NCI-H1694 (cell line): ENCODE data around the gene SYNE2.
A peak's percentile ranks its signal among the peaks of the same experiment; 100 is the strongest.
"Not testable (repeated sequence)": the region's sequence is repeated elsewhere in the genome, so short reads cannot be mapped to it uniquely, and the experiment has no call there.

ENCODE experiments used
- DNase-seq: peaks from one replicate; lab custom pipeline; 2025; lab: John Stamatoyannopoulos, UW

SYNE2 gene

DNA sequence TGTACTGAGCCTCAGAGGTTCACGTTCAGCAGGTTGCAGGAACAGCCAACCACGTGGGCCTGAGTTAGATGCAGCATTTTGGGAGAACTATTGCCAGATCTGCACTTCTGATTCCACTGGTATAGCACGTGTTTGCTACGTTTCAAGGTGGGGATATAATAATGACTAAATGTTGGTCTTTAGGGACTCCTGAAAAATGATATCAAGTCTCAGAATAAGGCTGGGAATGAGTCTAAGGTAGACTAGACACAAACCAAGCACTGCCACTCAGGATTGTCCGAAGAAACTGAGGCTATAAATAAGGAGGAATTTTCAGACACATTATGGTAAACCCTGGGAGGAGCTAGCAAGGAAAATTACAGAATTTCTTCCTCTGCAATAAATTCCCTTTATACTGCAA is 343.3 kb downstream of the SYNE2 start:
- no peak for DNase-seq

DNA sequence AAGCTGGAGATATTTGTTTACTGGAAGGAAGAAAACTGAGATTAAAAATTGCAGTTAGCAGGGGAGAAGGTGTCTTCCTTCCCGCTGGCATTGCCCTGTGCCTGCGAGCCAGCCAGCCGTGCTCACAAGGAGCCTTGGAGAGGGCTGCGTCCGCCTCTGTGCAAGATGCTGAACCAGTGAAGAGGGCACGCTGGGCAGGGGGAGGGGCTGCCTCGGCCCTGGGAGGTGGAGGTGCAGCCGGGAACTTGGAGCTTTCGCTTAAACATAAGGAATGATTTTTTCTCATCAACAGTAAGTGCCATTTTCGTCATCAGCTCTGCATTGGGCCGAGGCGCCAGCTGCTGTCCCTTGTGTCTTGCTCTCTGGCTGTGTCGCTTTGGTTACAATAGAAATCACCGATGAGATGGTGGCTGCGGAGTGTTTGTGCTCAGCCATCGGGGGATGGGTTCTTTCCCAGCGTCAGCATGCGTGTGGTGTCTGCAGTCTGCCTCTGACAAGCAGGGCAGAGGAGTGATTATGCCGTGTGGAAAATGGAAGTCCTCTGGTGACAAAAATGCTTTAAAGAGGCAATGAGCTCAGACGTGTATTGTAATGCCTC is 344.1 kb downstream of the SYNE2 start:
- peak; percentile 85 for DNase-seq

DNA sequence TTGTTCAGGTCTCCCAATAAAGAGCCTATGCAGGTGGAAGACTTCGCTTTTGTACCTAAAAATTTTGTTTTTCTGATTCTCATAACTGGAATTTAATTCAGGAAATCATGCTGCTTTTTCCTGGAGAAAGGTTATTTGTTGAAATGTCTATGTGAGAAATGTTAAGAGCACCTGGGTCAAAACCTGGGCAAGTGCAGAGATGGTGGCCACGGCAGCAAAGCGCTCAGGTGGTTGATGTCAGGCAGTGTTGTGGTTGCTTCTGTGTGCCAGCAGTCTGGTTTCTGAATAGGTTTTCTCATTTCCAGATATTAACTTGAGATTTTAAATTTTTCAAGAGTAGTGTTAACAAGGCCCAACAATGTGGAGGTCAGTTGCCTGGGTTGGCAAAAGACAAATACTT is 345.2 kb downstream of the SYNE2 start:
- no peak for DNase-seq

DNA sequence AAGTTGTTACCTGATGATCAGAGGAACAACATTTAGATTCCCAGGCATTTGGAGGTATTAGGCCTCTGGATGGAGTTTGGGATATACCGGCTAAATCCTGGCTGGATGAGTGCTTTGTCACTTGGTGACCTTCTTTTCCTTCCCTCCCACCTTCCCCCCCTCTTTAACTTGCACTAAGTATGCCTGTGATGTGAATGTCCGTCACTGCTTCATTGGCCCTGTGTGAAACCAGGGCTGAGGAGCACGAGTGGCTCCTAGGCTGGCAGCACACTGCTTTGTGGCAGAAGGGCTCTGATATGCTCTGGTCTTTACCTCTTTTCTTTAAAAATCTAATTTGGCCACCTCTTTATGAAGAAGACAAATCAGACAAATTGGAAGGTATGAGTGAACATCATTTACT is 345.7 kb downstream of the SYNE2 start:
- no peak for DNase-seq

DNA sequence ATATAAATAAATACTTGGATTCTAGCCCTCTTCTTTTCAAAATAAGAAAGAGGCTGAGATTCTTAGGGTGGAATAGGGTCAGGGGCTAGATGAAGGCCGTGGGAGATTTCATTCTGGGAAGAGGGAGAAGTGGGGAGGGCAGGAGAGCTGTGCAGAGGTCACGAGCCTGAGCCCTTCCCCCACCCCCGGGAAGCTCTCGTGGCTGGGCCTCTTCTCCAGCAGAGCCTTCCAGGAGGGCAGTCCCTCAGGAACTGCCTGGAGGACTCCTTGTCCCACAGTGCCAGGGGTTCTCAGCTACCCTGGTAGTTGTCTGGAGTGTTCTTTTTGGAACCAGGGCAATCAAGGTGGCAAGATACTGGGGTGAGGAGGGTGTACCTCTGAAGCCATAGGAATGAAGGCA is 347.4 kb downstream of the SYNE2 start:
- DNase-seq: no peak

DNA sequence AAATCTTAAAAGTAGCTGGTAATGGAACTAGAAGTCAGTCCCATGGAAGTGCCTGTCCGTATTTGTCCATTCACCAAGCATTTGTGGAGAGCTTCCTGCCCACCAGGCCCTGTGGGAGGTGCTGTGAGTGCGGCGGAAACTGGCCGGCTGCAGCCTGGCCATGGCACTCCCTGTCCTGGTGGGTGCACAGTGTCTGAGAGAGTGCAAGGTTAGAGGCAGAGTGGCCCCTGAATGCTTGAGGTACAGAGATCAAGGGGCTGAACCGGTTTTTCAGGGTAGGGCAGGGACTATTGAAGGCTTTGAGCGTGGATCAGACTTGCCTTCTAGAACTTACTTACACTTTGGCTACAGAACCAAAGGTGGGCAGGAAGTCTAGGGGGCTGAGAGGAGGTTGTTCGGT is 348.5 kb downstream of the SYNE2 start:
- no peak for DNase-seq

DNA sequence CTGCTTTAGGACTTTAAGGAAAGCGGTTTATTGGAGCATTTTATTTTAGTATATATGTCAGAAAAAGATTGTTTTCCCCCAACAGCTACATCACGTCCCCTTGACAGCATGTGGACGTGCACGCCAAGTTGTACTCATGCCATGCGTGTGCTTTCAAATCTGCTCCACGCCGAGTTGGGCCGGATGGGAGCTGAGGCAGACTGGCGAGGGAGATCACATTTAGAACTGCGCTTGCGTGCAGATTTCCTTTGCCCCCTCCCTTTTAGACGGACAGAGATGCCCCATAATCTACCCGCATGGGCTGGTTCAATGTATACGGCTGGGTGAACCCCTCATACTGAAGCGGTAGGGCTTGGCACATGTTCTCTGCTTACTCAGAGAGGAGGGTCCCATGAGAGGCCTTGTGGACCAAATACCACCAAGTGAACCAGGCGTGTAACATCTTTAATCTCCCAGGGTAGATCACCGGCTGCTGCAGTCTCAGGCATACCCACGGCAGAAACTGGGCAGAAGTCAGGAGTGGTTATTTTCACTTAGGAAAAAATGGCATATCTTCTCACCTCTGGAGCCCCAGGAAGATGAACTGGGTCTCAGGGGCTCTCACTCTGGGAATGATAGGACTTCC is 349.2 kb downstream of the SYNE2 start:
- DNase-seq: no peak

DNA sequence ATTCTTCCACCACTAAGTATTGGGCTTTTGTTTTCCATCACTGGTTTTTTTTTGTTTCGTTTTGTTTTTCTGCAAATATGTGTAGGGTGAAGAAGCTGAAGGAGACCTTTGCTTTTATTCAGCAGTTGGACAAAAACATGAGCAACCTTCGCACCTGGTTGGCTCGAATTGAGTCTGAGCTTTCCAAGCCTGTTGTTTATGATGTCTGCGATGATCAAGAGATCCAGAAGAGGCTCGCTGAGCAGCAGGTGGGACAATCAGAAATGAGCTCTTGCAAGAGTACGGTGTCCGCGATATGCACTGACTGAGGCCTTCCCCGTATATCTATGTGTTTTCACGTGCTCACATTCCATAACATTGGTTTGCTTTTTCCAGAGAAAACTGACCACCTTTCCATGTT is 349.9 kb downstream of the SYNE2 start:
- no peak for DNase-seq

DNA sequence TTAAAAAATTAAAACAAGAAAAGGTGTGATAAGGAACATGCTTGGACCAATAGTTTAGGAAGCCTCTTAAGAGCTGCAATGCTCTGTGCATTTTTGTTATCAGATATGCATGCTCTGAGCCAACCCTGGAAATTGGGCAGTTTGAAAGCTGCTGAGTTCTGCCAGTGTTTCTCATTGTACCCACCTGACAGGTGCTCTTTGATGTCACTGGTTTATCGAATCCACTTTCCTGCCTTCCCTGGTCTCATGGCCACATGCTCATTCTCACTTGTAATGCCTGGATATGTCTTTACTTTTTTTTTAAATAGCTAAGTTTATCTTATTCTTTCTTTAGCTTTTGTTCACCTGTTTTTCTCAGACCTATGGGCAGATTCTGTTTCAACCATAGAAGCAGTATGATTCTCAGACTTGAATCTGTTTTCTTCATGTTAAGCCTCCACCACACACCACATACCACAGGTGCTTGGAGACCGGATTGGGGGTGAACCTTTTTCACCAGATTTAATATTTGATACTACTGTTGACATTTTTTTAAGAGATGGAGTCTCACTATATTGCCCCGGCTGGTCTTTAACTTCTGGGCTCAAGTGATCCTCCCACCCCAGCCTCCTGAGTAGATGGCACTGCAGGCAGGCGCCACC is 350.7 kb downstream of the SYNE2 start:
- DNase-seq: no peak

DNA sequence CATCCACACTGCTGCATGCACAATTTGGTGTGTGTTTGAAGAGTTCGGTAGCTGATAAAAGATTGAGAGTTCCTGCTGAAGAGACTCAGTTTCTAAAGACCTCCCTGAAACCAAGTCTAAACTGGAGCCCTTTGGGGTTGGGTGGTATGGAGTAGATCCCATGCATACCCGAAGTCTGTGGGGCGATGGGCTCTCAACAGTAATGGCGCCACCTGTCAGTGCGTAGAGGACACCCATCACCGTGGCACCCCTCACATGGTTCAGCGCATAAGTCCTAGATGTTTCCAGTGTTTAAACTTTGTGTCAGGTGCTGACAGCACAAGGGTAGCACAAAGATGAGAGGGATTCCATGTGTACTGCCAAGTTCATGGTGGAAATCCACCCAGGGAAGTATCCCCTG is 355.5 kb downstream of the SYNE2 start:
- DNase-seq: no peak

DNA sequence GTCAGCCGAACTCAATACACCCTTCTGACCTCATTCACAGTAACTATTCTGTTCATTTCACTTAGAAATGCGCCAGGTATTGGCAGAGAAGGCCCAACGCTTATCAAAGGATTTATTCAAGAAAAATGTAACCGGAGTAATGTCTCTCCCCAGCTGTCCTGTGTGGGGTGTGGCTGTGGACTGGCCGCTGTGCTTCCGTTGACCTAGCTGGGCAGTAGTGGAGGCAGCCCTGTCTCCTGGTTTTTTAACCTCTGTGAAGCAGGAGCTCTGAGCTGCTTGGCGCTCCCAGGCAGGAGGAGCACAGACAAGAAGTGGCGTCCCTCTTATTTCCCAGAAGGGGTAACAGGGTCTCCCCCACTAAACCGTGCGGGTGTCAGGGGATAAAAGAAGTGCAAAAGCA is 356.2 kb downstream of the SYNE2 start:
- no peak for DNase-seq

DNA sequence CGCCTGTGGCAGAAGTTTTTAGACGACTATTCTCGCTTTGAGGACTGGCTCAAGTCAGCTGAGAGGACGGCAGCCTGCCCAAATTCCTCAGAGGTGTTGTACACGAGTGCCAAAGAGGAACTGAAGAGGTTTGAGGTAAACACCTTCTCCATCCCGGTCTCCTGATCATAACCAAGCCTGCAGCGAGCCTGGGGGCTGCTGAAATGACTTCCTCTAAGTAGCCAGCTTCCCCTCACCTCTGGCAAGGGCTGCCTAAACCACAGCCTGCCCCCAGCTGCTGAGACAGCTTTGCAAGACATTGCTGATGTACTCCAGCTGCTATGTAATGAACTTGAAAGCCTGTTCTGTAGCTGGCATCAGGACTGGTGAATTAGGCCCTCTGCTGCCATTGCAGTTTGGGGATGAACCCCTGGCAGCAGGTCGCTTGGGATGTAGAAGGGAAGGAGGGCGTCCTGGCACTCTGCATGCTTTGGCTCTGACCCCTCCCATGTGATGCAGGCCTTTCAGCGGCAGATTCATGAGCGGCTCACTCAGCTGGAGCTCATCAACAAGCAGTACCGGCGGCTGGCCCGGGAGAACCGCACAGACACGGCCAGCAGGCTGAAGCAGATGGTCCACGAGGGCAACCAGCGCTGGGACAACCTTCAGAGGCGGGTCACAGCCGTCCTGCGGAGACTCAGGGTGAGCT is 356.8 kb downstream of the SYNE2 start:
- peak; percentile 63 for DNase-seq

DNA sequence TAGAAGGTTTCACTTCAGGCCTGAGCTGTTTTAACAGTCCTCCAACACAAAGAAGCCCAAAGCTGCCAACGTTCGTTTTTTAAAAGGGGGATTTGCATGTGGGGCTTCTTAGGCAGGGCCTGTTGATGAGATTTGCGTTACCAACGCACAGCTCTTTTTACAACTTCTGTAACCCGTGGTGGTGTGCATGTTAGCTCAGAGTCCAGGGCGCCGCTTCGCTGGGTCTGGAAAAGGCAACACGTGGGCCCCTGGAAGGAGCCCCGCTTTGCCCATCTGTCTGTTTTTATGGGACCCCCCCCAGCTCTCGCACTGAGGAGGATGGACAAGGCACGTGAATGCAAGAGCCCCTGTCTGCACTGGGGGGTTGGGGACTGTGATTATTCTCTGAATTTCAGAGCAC is 357.4 kb downstream of the SYNE2 start:
- DNase-seq: no peak

DNA sequence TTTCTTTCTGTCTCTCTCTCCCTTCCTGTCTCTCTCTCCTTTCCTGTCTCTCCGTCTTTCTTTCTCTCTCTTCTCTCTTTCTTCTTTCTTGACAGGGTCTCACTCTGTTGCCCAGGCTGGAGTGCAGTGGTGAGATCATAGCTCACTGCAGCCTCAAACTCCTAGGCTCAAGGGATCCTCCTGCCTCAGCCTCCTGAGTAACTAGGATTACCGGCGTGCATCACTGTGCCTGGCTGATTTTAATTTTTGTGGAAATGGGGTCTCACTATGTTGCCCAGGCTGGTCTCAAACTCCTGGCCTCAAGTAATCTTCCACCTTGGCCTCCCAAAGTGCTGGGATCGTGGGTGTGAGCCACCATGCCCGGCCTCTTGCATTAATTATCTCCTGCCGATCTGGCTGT is 358.1 kb downstream of the SYNE2 start:
- not testable (repeated sequence) for DNase-seq

DNA sequence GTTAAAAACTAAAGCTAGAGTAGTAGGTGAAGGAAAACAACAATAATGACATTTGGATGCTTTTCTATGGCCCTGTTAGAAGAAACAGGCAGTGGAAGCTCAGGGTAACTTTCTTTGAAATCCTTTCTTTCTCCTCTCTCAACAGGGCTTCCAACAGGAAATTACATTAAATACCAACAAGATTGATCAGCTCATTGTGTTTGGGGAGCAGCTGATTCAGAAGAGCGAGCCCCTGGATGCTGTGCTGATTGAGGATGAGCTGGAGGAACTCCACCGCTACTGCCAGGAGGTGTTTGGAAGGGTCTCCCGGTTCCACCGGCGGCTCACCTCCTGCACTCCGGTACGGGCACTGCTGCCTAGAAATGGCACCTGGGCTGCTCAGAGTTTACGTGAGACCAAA is 359.9 kb downstream of the SYNE2 start:
- no peak for DNase-seq

DNA sequence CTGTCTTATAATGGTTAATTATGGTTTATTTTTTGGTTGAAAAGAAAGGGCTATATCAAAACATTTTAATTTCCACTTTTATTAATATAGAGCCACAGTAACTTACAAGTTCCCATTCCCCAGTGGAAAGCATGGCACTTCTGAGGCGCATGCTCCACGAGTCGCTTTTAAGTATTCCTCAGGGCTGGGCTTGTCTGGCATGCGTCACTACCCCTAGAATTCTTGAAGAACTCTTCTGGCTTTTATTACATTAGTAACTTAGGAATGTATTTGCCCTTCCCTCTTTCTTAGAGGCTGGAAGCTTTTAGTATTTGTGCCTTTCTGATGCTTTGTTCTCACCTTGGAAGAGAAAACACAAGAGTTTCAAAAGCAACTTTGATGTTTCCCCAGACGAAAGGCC is 360.3 kb downstream of the SYNE2 start:
- no peak for DNase-seq

DNA sequence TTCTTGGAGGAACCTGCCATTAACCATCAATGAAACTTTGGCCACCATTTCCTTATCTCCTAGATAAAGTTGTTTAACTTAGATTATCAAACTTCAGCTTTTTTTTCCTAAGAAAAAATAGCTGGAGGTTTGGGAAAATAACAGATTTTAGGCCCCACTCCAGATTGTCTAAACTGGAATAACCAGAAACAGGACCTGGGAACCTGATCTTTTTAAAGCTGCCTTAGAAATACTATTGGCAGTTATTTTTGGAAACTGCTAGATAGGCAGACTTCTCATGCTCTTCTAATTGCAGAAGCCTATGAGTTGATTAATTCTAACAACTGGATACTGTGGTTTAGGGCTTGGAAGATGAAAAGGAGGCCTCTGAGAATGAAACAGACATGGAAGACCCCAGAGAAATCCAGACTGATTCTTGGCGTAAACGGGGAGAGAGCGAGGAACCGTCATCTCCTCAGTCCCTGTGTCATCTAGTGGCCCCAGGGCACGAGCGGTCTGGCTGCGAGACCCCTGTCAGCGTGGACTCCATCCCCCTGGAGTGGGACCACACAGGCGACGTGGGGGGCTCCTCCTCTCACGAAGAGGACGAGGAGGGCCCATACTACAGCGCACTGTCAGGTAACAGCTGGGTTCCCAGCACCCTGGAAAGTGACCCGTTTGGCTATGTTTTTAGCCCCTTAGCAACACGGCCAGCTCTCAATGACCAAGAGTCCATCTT is 361.2 kb downstream of the SYNE2 start:
- DNase-seq: no peak

DNA sequence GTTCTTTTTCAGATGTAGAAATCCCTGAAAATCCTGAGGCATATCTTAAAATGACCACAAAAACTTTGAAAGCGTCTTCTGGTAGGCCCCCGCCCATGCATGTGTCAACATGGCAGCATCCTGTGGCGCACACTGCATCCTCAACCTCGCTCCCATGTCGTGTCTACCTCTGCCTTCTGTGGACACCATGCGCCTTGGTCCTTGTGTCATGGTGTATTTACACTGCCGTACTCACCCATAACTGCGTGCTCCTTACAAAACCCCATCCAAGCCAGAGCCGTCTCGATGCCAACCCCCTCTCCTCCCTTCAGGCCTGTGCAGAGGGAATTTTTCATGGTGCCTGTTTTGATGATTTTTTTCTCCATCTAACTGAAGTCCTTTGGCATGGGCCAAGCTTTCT is 362.5 kb downstream of the SYNE2 start:
- DNase-seq: no peak

DNA sequence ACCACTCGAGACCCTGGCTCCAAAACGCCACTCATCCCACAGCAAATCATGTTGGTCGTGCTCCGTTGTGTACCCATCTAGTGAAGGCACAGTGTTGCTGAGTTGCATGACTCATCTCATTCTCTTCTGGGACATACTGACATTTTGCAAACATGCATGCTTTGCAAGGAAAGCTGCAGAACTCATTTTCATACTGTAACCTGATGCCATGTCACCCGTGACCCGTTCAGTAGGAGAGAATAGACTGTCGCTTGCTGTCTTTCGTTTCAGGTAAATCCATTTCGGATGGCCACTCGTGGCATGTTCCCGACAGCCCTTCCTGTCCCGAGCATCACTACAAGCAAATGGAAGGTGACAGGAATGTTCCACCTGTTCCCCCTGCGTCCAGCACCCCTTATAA is 363.2 kb downstream of the SYNE2 start:
- DNase-seq: no peak

DNA sequence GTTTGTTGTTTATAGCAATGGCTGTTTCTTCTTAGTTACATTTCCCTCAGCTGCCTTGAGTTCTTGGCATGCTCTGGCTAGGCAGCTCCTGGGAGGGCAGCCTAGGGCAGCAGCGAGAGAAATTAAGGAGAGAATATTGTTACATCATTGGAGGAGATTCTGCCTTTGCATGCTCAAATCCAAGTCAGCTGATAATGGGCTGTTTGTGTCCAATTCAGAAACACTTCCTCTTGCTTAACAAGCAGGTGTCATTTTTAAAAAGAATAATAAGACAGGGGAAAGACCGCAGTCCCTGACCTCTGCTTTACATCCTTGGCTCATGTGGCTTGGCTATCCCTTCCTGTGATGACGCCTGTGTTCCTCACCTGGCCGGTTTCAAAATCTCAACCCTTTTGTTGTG is 364.5 kb downstream of the SYNE2 start:
- DNase-seq: no peak

DNA sequence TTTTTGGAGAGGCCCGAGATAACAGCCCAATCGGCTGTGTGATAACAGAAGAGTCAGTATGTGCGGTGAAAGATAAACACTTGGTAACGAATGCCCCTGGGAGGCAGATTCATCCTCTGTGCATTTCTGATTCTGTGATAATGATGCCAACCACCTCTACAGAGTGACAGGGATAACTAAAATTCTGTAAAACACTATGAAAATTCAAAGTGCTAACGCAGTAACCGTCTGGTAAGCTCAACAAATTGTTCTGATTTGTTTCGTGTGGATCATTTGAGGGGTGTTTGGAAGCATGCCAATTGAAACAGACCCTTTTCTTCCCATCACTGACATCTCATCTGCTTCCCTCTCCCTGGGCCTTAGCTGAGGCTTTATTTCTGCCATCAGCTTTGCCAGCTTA is 365.0 kb downstream of the SYNE2 start:
- DNase-seq: no peak

DNA sequence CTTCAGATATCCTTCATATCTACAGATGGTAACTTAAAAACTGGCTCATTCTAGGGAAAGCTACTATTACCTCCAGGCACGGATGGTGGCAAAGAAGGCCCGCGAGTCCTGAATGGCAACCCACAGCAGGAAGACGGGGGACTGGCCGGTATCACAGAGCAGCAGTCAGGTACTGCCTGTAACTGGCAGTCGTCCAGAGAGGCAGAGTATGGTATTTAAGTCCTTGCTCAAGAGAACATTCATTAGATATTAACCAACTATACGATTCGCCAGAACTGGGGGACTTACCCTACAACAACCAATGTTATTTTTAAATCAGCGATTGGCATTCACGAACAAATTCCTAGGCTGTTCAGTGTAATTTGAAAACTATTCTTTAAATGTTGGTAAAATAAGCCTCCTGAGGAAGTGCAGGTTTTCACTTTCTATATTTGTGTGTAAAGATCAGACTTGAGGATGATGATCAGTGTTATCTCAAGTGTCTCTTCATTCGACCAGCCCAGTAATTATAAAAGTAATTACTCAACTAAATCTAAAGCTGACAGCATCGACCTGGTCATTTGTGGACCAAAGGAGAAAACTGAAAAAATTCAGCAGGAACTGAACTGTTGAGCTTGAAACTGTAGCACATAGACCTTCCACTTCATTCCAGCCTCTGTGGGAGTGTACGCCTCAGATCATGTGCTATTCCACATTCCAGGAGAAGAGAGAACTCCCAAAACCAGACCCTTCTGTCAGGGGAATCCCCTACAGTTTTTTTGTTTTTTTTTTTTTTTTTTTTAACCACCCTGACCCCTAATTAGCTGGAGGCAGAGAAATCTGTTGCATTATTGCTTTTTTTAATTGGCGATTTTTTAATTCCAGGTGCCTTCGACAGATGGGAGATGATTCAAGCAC is 365.8 kb downstream of the SYNE2 start:
- peak; percentile 70 for DNase-seq
